Panc1 (cell line): ENCODE data around the gene FAM83F. TPM values are rescaled to one million over a fixed set of nuclear protein-coding genes. Genes with fewer than 3 reads are reported as not detected.

Experiments used
- ATAC-seq: fragments of 200-7000 bp; cut with Tn5 transposase; 2 replicates; pipeline ENCODE4 v1.9.1; 2020; ENCODE audit warnings: mild to moderate bottlenecking, moderate library complexity
- BruUV-seq: library from RNA; stranded (reverse); fragments of 400-500 nt; replicated peaks from 2 replicates; lab custom pipeline; 2021; lab: Mats Ljungman, UMichigan
- CTCF ChIA-PET: fragments of 300-600 bp; sonication (Branson Sonifier 250); formaldehyde crosslinking; loops from one replicate; lab custom pipeline; 2022; ENCODE audit warnings: antibody characterized with exemption; lab: Charles Lee
- POLR2A ChIA-PET: fragments of 300-600 bp; sonication (Branson Sonifier 250); formaldehyde crosslinking; loops from one replicate; lab custom pipeline; 2022; ENCODE audit warnings: antibody characterized with exemption; lab: Charles Lee
- DNase-seq: peaks from one replicate; pipeline ENCODE4 v3.0.0-alpha.2; 2010; ENCODE audit warnings: low read depth, low spot score
- H3K27ac ChIP-seq: 2 replicates; pipeline ENCODE4 v1.5.1; 2011; ENCODE audit warnings: mild to moderate bottlenecking, low read length, inconsistent platforms
- H3K27me3 ChIP-seq: fragments of 200-500 bp; sonication (Bioruptor generic); 2 replicates; pipeline ENCODE4 v1.6.0; 2014; ENCODE audit warnings: low read length, inconsistent platforms; ENCODE audit not compliant: control insufficient read depth, insufficient read depth
- H3K36me3 ChIP-seq: fragments of 200-500 bp; sonication (Bioruptor generic); 2 replicates; pipeline ENCODE4 v1.5.1; 2014; ENCODE audit warnings: inconsistent platforms, mild to moderate bottlenecking, low read length, moderate library complexity; ENCODE audit not compliant: control insufficient read depth, insufficient read depth
- H3K4me1 ChIP-seq: 2 replicates; pipeline ENCODE4 v1.5.1; 2011; ENCODE audit warnings: inconsistent platforms, mild to moderate bottlenecking, low read length, moderate library complexity; ENCODE audit not compliant: control insufficient read depth, insufficient read depth
- H3K4me3 ChIP-seq, 2 experiments: 2 replicates each; pipeline ENCODE4 v1.5.1; 2011 to 2012; ENCODE audit warnings: low read depth in 2 of 2, low read length in 2 of 2, mild to moderate bottlenecking in 2 of 2, inconsistent platforms in 1 of 2, moderate library complexity in 1 of 2
- H3K9me3 ChIP-seq: fragments of 200-500 bp; sonication (Bioruptor generic); 2 replicates; pipeline ENCODE4 v1.5.1; 2014; ENCODE audit warnings: low read depth, mild to moderate bottlenecking, inconsistent platforms, low read length, moderate library complexity; ENCODE audit not compliant: control insufficient read depth, insufficient read depth
- POLR2AphosphoS5 ChIP-seq: IDR thresholded peaks from 2 replicates; pipeline ENCODE4 v1.6.1; 2012; ENCODE audit warnings: mild to moderate bottlenecking, low read depth, low read length, moderate library complexity
- SIN3A ChIP-seq: IDR thresholded peaks from 2 replicates; pipeline ENCODE4 v1.6.1; 2012; ENCODE audit warnings: low read depth, mild to moderate bottlenecking, low read length, moderate library complexity, borderline replicate concordance; ENCODE audit not compliant: insufficient read depth
- TCF7L2 ChIP-seq: IDR thresholded peaks from 2 replicates; pipeline ENCODE4 v1.6.1; 2011; ENCODE audit warnings: mild to moderate bottlenecking, low read depth, low read length, inconsistent platforms
- in situ Hi-C: cut with HindIII; loops from 2 replicates; pipeline ENCODE4 v1.10.0; 2016; ENCODE audit warnings: low sequenced_read_pairs, low pct_unique_long_range_greater_than_20kb
- intact Hi-C: fragments of 100-400 bp; cut with micrococcal nuclease; formaldehyde crosslinking; loops from one replicate; pipeline ENCODE4 v1.10.0; 2022; ENCODE audit not compliant: unreplicated experiment
- total RNA-seq: library from RNA; stranded (reverse); gene quantifications from one replicate; pipeline ENCODE4 v1.2.1, GENCODE V29; 2021; ENCODE audit not compliant: unreplicated experiment
- TF ChIP-seq, protein P1 (sequence below): fragments of 450-650 bp; IDR thresholded peaks from 2 replicates; pipeline ENCODE4 v1.5.1; 2017; ENCODE audit warnings: mild to moderate bottlenecking
- TF ChIP-seq, protein P2 (sequence below), 2 experiments: IDR thresholded peaks; 2 replicates each; pipeline ENCODE4 v1.6.1; 2011 to 2012; ENCODE audit warnings: low read depth in 2 of 2, control low read depth in 1 of 2, low read length in 1 of 2, mild to moderate bottlenecking in 1 of 2, moderate library complexity in 1 of 2; ENCODE audit not compliant: insufficient read depth in 1 of 2

FAM83F gene
- total RNA-seq, 1 experiment from 2014 or later: 0.05 TPM

DNA sequence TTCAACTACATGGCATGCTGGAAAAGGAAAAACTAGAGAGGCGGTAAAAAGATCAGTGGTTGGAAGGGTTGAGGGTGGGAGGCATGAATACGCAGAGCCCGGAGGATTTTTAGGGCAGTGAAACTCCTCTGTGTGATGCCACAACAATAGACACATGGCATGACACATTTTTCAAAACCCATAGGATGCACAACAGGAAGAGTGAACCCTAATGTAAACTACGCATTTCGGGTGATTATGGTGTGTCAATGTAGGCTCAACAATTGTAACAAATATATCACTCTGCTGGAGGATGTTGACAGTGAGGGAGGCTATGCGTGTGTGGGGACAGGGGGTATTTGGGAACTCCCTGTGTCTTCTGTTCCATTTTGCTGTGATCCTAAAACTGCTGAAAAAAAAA, 15.7 kb upstream of the FAM83F start:
- intact Hi-C loops: no loop called here
- POLR2A ChIA-PET: no interaction called here
- Histone ChIP-seq H3K27ac (no peak overlapping the region), H3K27me3 (peaks cover 1% of the 10 kb centered on the region), H3K9me3 (no peaks in the 10 kb centered on the region), H3K4me3 (no peak overlapping the region), H3K36me3 (no peaks in the 10 kb centered on the region), H3K4me1 (no peaks in the 10 kb centered on the region)
- in situ Hi-C loops: no loop called here
- DNase-seq (no peak), ATAC-seq (no peak)
- no TSS peak for BruUV-seq
- TF ChIP-seq POLR2AphosphoS5 (no peak), SIN3A (no peak), TCF7L2 (no peak)
- TF ChIP-seq, protein P1, sequence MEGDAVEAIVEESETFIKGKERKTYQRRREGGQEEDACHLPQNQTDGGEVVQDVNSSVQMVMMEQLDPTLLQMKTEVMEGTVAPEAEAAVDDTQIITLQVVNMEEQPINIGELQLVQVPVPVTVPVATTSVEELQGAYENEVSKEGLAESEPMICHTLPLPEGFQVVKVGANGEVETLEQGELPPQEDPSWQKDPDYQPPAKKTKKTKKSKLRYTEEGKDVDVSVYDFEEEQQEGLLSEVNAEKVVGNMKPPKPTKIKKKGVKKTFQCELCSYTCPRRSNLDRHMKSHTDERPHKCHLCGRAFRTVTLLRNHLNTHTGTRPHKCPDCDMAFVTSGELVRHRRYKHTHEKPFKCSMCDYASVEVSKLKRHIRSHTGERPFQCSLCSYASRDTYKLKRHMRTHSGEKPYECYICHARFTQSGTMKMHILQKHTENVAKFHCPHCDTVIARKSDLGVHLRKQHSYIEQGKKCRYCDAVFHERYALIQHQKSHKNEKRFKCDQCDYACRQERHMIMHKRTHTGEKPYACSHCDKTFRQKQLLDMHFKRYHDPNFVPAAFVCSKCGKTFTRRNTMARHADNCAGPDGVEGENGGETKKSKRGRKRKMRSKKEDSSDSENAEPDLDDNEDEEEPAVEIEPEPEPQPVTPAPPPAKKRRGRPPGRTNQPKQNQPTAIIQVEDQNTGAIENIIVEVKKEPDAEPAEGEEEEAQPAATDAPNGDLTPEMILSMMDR: no peak
- TF ChIP-seq, protein P2, sequence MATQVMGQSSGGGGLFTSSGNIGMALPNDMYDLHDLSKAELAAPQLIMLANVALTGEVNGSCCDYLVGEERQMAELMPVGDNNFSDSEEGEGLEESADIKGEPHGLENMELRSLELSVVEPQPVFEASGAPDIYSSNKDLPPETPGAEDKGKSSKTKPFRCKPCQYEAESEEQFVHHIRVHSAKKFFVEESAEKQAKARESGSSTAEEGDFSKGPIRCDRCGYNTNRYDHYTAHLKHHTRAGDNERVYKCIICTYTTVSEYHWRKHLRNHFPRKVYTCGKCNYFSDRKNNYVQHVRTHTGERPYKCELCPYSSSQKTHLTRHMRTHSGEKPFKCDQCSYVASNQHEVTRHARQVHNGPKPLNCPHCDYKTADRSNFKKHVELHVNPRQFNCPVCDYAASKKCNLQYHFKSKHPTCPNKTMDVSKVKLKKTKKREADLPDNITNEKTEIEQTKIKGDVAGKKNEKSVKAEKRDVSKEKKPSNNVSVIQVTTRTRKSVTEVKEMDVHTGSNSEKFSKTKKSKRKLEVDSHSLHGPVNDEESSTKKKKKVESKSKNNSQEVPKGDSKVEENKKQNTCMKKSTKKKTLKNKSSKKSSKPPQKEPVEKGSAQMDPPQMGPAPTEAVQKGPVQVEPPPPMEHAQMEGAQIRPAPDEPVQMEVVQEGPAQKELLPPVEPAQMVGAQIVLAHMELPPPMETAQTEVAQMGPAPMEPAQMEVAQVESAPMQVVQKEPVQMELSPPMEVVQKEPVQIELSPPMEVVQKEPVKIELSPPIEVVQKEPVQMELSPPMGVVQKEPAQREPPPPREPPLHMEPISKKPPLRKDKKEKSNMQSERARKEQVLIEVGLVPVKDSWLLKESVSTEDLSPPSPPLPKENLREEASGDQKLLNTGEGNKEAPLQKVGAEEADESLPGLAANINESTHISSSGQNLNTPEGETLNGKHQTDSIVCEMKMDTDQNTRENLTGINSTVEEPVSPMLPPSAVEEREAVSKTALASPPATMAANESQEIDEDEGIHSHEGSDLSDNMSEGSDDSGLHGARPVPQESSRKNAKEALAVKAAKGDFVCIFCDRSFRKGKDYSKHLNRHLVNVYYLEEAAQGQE (IDR thresholded peaks at IDR 0.05; ENCODE audit: insufficient read depth in 1 of 2, low read depth in 2 of 2, low read length in 1 of 2): no peak
- CTCF ChIA-PET: no interaction called here

DNA sequence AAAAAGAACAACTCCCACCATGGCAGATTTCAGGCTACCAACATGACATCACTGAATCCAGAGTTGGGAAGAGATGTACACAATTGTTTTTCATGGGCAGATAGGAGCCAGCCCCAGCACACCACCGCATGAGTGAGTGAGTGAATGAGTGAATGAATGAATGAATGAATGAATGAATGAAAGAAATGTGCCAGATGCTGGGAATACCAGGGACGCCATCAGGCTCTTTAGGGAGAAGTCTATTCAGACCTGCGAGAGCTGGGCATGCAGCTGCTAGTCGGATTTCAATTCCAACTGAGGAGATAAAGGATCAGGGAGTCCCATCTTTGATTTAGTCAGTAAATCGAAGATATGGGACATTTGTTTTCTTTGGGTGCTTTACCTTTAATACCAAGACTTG, 15.3 kb upstream of the FAM83F start:
- H3K27me3 ChIP-seq: no peaks in the 10 kb centered on the region; the same call in 1 of the 2 replicates
- H3K4me3 ChIP-seq: no peak overlapping the region
- no peaks in the 10 kb centered on the region for H3K4me1 ChIP-seq
- CTCF ChIA-PET: no interaction called here
- DNase-seq: no peak
- H3K27ac ChIP-seq: no peak overlapping the region
- H3K9me3 ChIP-seq: no peaks in the 10 kb centered on the region
- no peaks in the 10 kb centered on the region for H3K36me3 ChIP-seq
- ATAC-seq: no peak
- in situ Hi-C loops: no loop called here
- intact Hi-C loops: no loop called here
- TF ChIP-seq POLR2AphosphoS5 (no peak), SIN3A (no peak), TCF7L2 (no peak)
- TF ChIP-seq, protein P2 (IDR thresholded peaks at IDR 0.05; ENCODE audit: insufficient read depth in 1 of 2, low read depth in 2 of 2, low read length in 1 of 2): no peak
- TF ChIP-seq, protein P1: no peak
- no TSS peak for BruUV-seq
- POLR2A ChIA-PET: no interaction called here
